ENCODE measurements around the gene ASB16. TPM values are rescaled to one million over a fixed set of nuclear protein-coding genes. Genes with fewer than 3 reads are reported as not detected.

The ASB16 gene
- polyA plus RNA-seq, 1 donor from 2014 or later, result not detected

GRCh38 chr17:44155488-44155887, 15.0 kb upstream of the ASB16 start:
- no peaks in the 10 kb centered on the region for H3K36me3 ChIP-seq (ENCODE audit: insufficient read depth, low read length)
- no peaks in the 10 kb centered on the region for H3F3A ChIP-seq (ENCODE audit: insufficient read depth, low read length, poor library complexity, severe bottlenecking)
- H3K9me3 ChIP-seq (ENCODE audit: low read length), result no peaks in the 10 kb centered on the region
- H4K20me1 ChIP-seq (ENCODE audit: insufficient read depth), result no peaks in the 10 kb centered on the region
- TF ChIP-seq CTCF (IDR thresholded peaks at IDR 0.05; ENCODE audit: poor library complexity, severe bottlenecking) (no peak), POLR2AphosphoS5 (IDR thresholded peaks at IDR 0.05) (no peak), REST (IDR thresholded peaks at IDR 0.05; ENCODE audit: borderline replicate concordance) (no peak), RAD21 (conservative IDR thresholded peaks at IDR 0.05) (no peak), TAF1 (IDR thresholded peaks at IDR 0.05; ENCODE audit: low read depth) (no peak), SMC3 (conservative IDR thresholded peaks at IDR 0.05; ENCODE audit: poor library complexity) (no peak), EZH2 (IDR thresholded peaks at IDR 0.05; ENCODE audit: borderline replicate concordance, insufficient read depth, low read length, poor library complexity, severe bottlenecking) (no peak), EP300 (conservative IDR thresholded peaks at IDR 0.05; ENCODE audit: poor library complexity, severe bottlenecking) (no peak), MXI1 (conservative IDR thresholded peaks at IDR 0.05; ENCODE audit: poor library complexity, severe bottlenecking) (no peak)
- H3K9me2 ChIP-seq (ENCODE audit: insufficient read depth, low read length), result no peaks in the 10 kb centered on the region
- no peaks in the 10 kb centered on the region for H3K27me3 ChIP-seq (ENCODE audit: insufficient read depth, low read depth, low read length)
- no peaks in the 10 kb centered on the region for H3K79me2 ChIP-seq (replicated peaks; ENCODE audit: insufficient read depth, low read length)
- no peak overlapping the region for H3K4me3 ChIP-seq (ENCODE audit: low read length)
- H3K9ac ChIP-seq (ENCODE audit: low read length), result no peak overlapping the region
- no peak overlapping the region for H2AFZ ChIP-seq (ENCODE audit: low read depth, low read length)
- H3K4me2 ChIP-seq (ENCODE audit: low read length), result no peak overlapping the region
- no peak overlapping the region for H3K27ac ChIP-seq (ENCODE audit: low read length)

GRCh38 chr17:44159519-44160210, 10.8 kb upstream of the ASB16 start:
- H3K9me2 ChIP-seq (ENCODE audit: insufficient read depth, low read length), result no peaks in the 10 kb centered on the region

More at GRCh38 chr17:44159519-44160210, 10.8 kb upstream of the ASB16 start:
- no peaks in the 10 kb centered on the region for H3K27me3 ChIP-seq (ENCODE audit: insufficient read depth, low read depth, low read length)
- H3F3A ChIP-seq (ENCODE audit: insufficient read depth, low read length, poor library complexity, severe bottlenecking), result no peaks in the 10 kb centered on the region
- no peak overlapping the region for H3K27ac ChIP-seq (ENCODE audit: low read length)
- no peaks in the 10 kb centered on the region for H3K36me3 ChIP-seq (ENCODE audit: insufficient read depth, low read length)
- TF ChIP-seq MXI1 (conservative IDR thresholded peaks at IDR 0.05; ENCODE audit: poor library complexity, severe bottlenecking) (no peak), TAF1 (IDR thresholded peaks at IDR 0.05; ENCODE audit: low read depth) (no peak), RAD21 (conservative IDR thresholded peaks at IDR 0.05) (no peak), REST (IDR thresholded peaks at IDR 0.05; ENCODE audit: borderline replicate concordance) (no peak), EZH2 (IDR thresholded peaks at IDR 0.05; ENCODE audit: borderline replicate concordance, insufficient read depth, low read length, poor library complexity, severe bottlenecking) (no peak), EP300 (conservative IDR thresholded peaks at IDR 0.05; ENCODE audit: poor library complexity, severe bottlenecking) (no peak), CTCF (IDR thresholded peaks at IDR 0.05; ENCODE audit: poor library complexity, severe bottlenecking) (no peak), POLR2AphosphoS5 (IDR thresholded peaks at IDR 0.05) (no peak), SMC3 (conservative IDR thresholded peaks at IDR 0.05; ENCODE audit: poor library complexity) (no peak)
- H3K9ac ChIP-seq (ENCODE audit: low read length), result no peak overlapping the region
- H3K4me2 ChIP-seq (ENCODE audit: low read length), result no peak overlapping the region
- no peaks in the 10 kb centered on the region for H3K79me2 ChIP-seq (replicated peaks; ENCODE audit: insufficient read depth, low read length)
- H3K4me3 ChIP-seq (ENCODE audit: low read length), result no peak overlapping the region
- H2AFZ ChIP-seq (ENCODE audit: low read depth, low read length), result no peak overlapping the region
- H3K9me3 ChIP-seq (ENCODE audit: low read length), result no peaks in the 10 kb centered on the region
- no peaks in the 10 kb centered on the region for H4K20me1 ChIP-seq (ENCODE audit: insufficient read depth)
